ENCODE data around the gene ENTPD6.

DNA sequence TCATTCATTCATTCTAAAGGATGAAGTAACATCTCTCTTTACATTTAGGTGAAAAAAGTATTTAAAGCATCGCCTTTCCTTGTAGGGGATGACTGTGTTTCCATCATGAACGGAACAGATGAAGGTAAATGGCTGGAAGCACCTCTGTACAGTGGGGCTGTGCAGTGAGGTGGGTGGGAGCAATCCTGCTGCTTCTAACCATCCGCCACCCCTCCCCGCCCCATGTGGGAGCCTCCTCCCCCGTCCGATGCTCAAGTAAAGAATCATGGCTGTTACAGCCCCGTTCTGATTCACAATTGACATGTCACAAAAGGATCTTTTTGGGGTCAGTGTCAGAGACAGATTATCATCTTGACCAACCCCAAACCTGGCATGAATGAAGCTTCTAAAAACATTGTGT, 19.3 kb downstream of the ENTPD6 start:
- TF ChIP-seq POLR2A (IDR thresholded peaks at IDR 0.05; ENCODE audit: low read depth, low read length) (no peak), RAD21 (IDR thresholded peaks at IDR 0.05; ENCODE audit: low read length) (no peak), RFX5 (IDR thresholded peaks at IDR 0.05; ENCODE audit: low read depth, low read length) (no peak)
- TF ChIP-seq, protein P1, sequence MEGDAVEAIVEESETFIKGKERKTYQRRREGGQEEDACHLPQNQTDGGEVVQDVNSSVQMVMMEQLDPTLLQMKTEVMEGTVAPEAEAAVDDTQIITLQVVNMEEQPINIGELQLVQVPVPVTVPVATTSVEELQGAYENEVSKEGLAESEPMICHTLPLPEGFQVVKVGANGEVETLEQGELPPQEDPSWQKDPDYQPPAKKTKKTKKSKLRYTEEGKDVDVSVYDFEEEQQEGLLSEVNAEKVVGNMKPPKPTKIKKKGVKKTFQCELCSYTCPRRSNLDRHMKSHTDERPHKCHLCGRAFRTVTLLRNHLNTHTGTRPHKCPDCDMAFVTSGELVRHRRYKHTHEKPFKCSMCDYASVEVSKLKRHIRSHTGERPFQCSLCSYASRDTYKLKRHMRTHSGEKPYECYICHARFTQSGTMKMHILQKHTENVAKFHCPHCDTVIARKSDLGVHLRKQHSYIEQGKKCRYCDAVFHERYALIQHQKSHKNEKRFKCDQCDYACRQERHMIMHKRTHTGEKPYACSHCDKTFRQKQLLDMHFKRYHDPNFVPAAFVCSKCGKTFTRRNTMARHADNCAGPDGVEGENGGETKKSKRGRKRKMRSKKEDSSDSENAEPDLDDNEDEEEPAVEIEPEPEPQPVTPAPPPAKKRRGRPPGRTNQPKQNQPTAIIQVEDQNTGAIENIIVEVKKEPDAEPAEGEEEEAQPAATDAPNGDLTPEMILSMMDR (conservative IDR thresholded peaks at IDR 0.05; ENCODE audit: low read depth, low read length) = no peak

Data from IMR-90 (cell line).